ENCODE measurements around the gene LYST.

Gene LYST

DNA sequence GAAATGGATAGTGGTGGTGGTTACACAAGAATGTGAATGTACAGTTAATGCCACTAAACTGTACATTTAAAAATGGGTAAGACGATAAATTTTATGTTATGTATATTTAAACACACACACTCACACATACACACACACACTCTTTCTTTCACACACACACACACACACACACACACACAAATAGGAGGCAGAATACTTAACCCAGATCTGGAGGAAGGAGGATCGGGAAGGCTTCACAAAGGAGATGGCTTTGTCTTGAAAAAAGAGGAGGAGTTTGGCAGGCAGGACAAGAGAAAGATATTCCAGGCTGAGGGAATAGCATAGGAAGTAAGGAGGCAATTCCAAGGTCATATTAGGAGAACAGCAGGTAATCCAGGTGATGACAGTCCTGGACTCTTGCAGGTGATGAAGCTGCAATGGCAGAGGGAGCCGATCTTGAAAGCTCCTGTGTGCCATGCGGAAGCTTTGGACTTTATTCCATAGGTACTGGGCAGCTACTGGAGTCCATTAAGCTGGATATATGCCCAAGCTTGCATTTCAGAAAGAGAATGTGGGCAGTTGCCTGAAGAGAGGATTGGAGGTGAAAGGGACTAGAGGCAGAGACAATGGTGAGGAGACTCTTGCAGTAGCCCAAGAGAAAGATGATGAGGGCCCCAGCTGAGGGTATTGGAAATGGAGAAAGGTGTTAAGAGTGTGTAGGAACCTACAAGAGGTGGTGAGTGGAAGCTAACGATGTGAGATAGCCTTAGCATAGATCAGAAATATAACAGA lies 15.4 kb upstream of the LYST start:
- no peak for TF ChIP-seq JUND (IDR thresholded peaks at IDR 0.05; ENCODE audit: low read depth)
- in situ Hi-C loops (cut with HindIII; ENCODE audit: low pct_unique_long_range_greater_than_20kb, low sequenced_read_pairs), result no loop called here
- DNase-seq (ENCODE audit: low read depth in 1 of 2, low spot score in 1 of 2), result no peak

GRCh38 chr1:235878082-235878811 lies 11.5 kb upstream of the LYST start:
- in situ Hi-C loops (cut with HindIII; ENCODE audit: low pct_unique_long_range_greater_than_20kb, low sequenced_read_pairs), result no loop called here
- DNase-seq (ENCODE audit: low read depth in 1 of 2, low spot score in 1 of 2), result no peak
- TF ChIP-seq JUND (IDR thresholded peaks at IDR 0.05; ENCODE audit: low read depth), result no peak

DNA sequence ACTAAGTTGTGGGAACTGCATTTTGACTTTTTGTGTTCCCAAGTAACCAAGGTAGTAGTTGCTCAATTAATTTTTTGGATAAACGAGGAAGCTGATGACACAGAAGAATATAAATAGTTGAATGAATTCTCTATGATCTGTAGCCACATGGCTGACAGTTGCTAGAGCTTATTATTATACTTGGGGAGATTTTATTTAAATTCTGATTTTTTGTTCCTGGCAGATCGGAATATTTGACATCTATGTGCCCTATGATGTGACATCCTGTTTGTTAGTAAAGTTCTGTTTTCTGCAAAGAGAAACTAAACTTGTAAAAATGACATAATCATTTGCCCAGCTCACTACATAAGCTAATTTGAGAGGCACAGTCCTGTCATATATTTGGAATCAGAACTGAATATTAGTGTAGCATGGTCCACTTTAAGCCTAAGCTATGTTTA lies 9.7 kb upstream of the LYST start:
- DNase-seq (ENCODE audit: low read depth in 1 of 2, low spot score in 1 of 2), result no peak
- TF ChIP-seq JUND (IDR thresholded peaks at IDR 0.05; ENCODE audit: low read depth), result no peak
- in situ Hi-C loops (cut with HindIII; ENCODE audit: low pct_unique_long_range_greater_than_20kb, low sequenced_read_pairs), result no loop called here

- TF ChIP-seq JUND (IDR thresholded peaks at IDR 0.05; ENCODE audit: low read depth), result no peak
- DNase-seq (ENCODE audit: low read depth in 1 of 2, low spot score in 1 of 2), result no peak
- in situ Hi-C loops (cut with HindIII; ENCODE audit: low pct_unique_long_range_greater_than_20kb, low sequenced_read_pairs), result no loop called here
These were observed 8.4 kb upstream of the LYST start for GRCh38 chr1:235875036-235875597.

- in situ Hi-C loops (cut with HindIII; ENCODE audit: low pct_unique_long_range_greater_than_20kb, low sequenced_read_pairs), result no loop called here
These were observed 7.6 kb upstream of the LYST start for GRCh38 chr1:235874261-235874660.

DNA sequence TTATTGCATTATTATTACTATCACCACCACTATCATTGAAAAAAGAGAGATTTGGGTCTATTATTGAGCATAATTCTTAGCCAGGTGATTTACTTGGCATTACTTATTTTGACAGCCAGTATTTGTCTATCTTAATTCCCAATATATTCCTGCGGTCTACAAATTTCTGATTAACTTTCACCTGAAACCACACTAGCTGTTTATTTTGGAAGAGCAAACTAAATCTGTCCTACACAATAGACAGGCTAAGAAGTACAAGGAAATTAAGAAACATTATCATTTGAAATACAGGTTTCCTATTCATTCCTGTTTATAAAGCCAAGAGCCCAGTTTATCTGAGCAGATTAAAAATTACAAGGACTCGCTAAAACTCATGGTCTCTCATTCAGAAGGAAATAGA lies 6.9 kb upstream of the LYST start:
- no peak for TF ChIP-seq JUND (IDR thresholded peaks at IDR 0.05; ENCODE audit: low read depth)
- in situ Hi-C loops (cut with HindIII; ENCODE audit: low pct_unique_long_range_greater_than_20kb, low sequenced_read_pairs), result no loop called here

More at GRCh38 chr1:235874261-235874660, 7.6 kb upstream of the LYST start:
- TF ChIP-seq JUND (IDR thresholded peaks at IDR 0.05; ENCODE audit: low read depth), result no peak
- no peak for DNase-seq (ENCODE audit: low read depth in 1 of 2, low spot score in 1 of 2)

GRCh38 chr1:235873045-235873444 lies 6.3 kb upstream of the LYST start:
- no peak for DNase-seq (ENCODE audit: low read depth in 1 of 2, low spot score in 1 of 2)
- in situ Hi-C loops (cut with HindIII; ENCODE audit: low pct_unique_long_range_greater_than_20kb, low sequenced_read_pairs), result no loop called here
- no peak for TF ChIP-seq JUND (IDR thresholded peaks at IDR 0.05; ENCODE audit: low read depth)

More for the DNA sequence above, 6.9 kb upstream of the LYST start:
- no peak for DNase-seq (ENCODE audit: low read depth in 1 of 2, low spot score in 1 of 2)

- in situ Hi-C loops (cut with HindIII; ENCODE audit: low pct_unique_long_range_greater_than_20kb, low sequenced_read_pairs), result no loop called here
- no peak for DNase-seq (ENCODE audit: low read depth in 1 of 2, low spot score in 1 of 2)
- no peak for TF ChIP-seq JUND (IDR thresholded peaks at IDR 0.05; ENCODE audit: low read depth)
These were observed 5.6 kb upstream of the LYST start for GRCh38 chr1:235872270-235872669.

DNA sequence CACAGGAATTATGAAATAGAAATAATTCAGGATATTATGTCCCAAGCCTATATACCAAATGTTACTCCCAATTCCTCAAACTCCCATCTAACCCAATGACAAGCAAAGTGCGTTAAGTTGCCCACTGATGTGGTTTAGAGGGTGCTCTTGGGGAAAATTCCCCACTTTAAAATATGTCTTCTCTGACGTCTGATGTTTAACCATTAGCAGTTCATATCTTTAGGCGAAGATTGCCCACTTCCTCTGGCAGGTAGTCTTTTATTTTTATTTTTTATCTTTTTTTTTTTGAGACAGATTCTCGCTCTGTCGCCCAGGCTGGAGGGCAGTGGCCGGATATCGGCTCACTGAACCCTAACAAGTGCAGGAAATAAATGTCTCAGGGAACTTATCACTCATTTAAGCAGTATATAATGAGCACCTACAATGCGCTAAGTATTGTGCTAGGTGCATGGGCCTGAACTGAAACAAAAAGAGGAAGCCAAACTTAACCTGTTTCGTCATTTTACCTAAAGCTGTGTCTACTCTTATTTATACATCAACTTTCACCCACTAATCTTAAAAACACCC lies 1.3 kb upstream of the LYST start:
- TF ChIP-seq JUND (IDR thresholded peaks at IDR 0.05; ENCODE audit: low read depth), result no peak
- in situ Hi-C loops (cut with HindIII; ENCODE audit: low pct_unique_long_range_greater_than_20kb, low sequenced_read_pairs), result no loop called here
- DNase-seq (ENCODE audit: low read depth in 1 of 2, low spot score in 1 of 2), result no peak

GRCh38 chr1:235866913-235867845 lies 473 bp upstream of the LYST start:
- peak; percentile 90 to 98 for DNase-seq (ENCODE audit: low read depth in 1 of 2, low spot score in 1 of 2)
- TF ChIP-seq JUND (IDR thresholded peaks at IDR 0.05; ENCODE audit: low read depth), result no peak
- in situ Hi-C loops (cut with HindIII; ENCODE audit: low pct_unique_long_range_greater_than_20kb, low sequenced_read_pairs), result no loop called here

DNA sequence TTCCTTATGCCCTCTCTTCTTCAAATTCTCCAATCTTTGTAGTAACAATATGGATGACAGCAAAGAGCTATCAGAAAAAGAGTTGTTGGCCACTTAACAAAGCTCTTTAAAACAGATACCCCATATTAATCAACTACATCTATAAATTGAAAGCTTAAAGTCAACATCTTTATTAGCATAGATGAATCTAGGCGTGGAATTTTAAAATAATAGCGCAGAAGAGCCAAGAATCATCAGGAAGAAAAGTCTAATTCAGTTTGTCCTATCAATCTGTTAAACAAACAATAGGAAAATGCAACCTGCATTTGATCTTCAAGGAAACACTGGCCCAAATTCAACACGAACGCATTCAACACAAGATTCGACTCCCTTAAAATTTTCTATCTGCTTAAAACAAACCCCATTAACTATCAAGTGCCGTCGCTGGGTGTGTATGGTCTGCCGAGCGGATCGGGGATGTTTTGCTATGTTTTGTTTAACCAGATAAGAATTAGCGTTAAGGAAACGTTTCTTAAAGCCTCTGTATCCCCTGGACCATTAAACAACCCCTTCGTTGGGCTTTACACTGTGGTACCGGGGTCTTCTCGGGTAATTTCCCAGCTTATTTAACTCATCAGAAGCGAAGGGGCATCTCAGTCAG lies 1.0 kb downstream of the LYST start:
- in situ Hi-C loops (cut with HindIII; ENCODE audit: low pct_unique_long_range_greater_than_20kb, low sequenced_read_pairs), result no loop called here
- no peak for DNase-seq (ENCODE audit: low read depth in 1 of 2, low spot score in 1 of 2)
- TF ChIP-seq JUND (IDR thresholded peaks at IDR 0.05; ENCODE audit: low read depth), result no peak

Data from T47D (cell line).